Ovary (tissue), 9 donors: ENCODE results near the gene RIMS1. TPM values are rescaled to one million over a fixed set of nuclear protein-coding genes. Genes with fewer than 3 reads are reported as not detected.

Experiments
- DNase-seq, 5 donors: peaks; one replicate each; pipeline ENCODE4 v3.0.0-alpha.2; 2019 to 2020
- H3K27ac ChIP-seq, 2 donors: fragments of 200-600 bp; one replicate each; pipeline versions ENCODE4 v1.5.1 to v1.8.0; 2019 to 2022
- H3K27me3 ChIP-seq: fragments of 200-600 bp; one replicate; pipeline ENCODE4 v1.8.0; 2022
- H3K36me3 ChIP-seq: fragments of 200-600 bp; sonication (generic); one replicate; pipeline ENCODE4 v1.5.1; 2019
- H3K4me1 ChIP-seq: one replicate; pipeline ENCODE4 v1.8.1; 2013; ENCODE audit warnings: mild to moderate bottlenecking, moderate library complexity; ENCODE audit not compliant: insufficient read depth
- H3K4me3 ChIP-seq: fragments of 200-600 bp; sonication (generic); one replicate; pipeline ENCODE4 v1.5.1; 2017
- H3K9me3 ChIP-seq, 2 donors: fragments of 200-600 bp in 1 of 2; sonication (generic) in 1 of 2; one replicate each; pipeline versions ENCODE4 v1.5.1 to v1.8.1; 2013 to 2019; ENCODE audit warnings: mild to moderate bottlenecking in 1 of 2, moderate library complexity in 1 of 2
- EP300 ChIP-seq: sonication (generic); formaldehyde crosslinking; IDR thresholded peaks from one replicate; pipeline ENCODE4 v1.6.1; 2017; ENCODE audit warnings: antibody characterized with exemption
- POLR2A ChIP-seq: fragments of 450-650 bp; IDR thresholded peaks from one replicate; pipeline ENCODE4 v1.6.1; 2017; ENCODE audit warnings: antibody characterized with exemption, mild to moderate bottlenecking, moderate library complexity
- WGBS, 3 donors: extraction: QIAGEN DNeasy Blood & Tissue Kit in 1 of 3; methylation state at CpG; one replicate each; pipeline versions ENCODE4 v1.1.5 to v1.1.7; 2013 to 2017; 5-methylcytosine and 5-hydroxymethylcytosine counted together
- intact Hi-C, 4 donors: fragments of 100-400 bp; cut with DNase I; formaldehyde crosslinking; loops; one replicate each; pipeline versions ENCODE4 v1.11.0 to v1.15.1; 2022 to 2023
- polyA plus RNA-seq, 2 donors: library from polyadenylated mRNA; stranded (reverse); fragments of 200-250 nt in 1 of 2; fragments of 350-450 nt in 1 of 2; fragmentation: Illumina TruSeq in 1 of 2; extraction: RNeasy Lipid Tissue Mini Kit (QIAGEN cat#74804) in 1 of 2; gene quantifications; one replicate each; pipeline ENCODE4 v1.2.3, GENCODE V29; 2013 to 2014
- total RNA-seq, 7 donors: library from RNA; depleted of rRNA in 2 of 7; stranded (reverse); fragments of >200 nt in 2 of 7; fragmentation: NEBNext Ultra II Directional in 3 of 7; extraction: Animal tissue kit (Norgen Biotek cat#: 25700) in 3 of 7; gene quantifications; one replicate each; pipeline versions ENCODE4 v1.1.0 to v1.2.4, GENCODE V29; 2016 to 2023
- TF ChIP-seq, protein P1 (sequence below), 3 donors: fragments of 450-650 bp in 2 of 3; fragments of 200-600 bp in 1 of 3; IDR thresholded peaks; one replicate each; pipeline versions ENCODE4 v1.5.1 to v1.8.0; 2016 to 2022; ENCODE audit warnings: antibody characterized with exemption in 3 of 3, mild to moderate bottlenecking in 1 of 3
- donor health status: DM: no; HTN: no; CAD: no; lungs with moderate emphysema.
- donor health status: DM: no; HTN: no; CAD: no.
- donor health status: Bipolar disorder and iron deficiency.
- donor health status: DM: yes; HTN: yes; CAD: no.
- donor health status: DM: no; HTN: no; CAD: no.
- donor health status: DM: yes; HTN: yes; CAD: no.

Gene RIMS1
- total and polyA plus RNA-seq, 9 donors = 0.20 to 1.3 (median 0.33) TPM; not detected in 1

DNA sequence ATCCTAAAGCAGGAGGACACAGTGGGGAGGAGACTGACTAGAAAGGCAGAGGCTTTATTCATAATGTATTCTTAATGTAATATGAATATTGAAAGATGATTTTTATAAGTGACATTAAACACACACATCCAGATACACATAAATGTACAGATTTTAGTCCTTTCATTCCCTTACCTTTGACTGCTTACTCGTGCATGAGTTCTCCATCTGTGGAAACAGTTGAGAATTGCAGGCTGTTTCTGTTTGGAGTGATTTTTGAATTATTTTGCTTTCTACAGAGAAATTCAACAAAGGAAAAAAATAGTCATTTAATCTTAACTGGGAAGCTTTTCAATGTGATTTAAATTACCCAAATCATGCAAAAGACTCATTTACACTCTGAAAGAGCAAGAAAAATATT, 136.5 kb downstream of the RIMS1 start:
- no peaks in the 10 kb centered on the region for H3K36me3 ChIP-seq
- DNase-seq = no peak
- no peaks in the 10 kb centered on the region for H3K9me3 ChIP-seq
- no peak overlapping the region for H3K4me3 ChIP-seq
- H3K27ac ChIP-seq = no peak overlapping the region
- 4 to 9% (median 7%) methylated on average over 1 of the region's 1 CpG for WGBS, 3 donors
- H3K27me3 ChIP-seq = no peaks in the 10 kb centered on the region
- TF ChIP-seq POLR2A = no peak
- TF ChIP-seq, protein P1, sequence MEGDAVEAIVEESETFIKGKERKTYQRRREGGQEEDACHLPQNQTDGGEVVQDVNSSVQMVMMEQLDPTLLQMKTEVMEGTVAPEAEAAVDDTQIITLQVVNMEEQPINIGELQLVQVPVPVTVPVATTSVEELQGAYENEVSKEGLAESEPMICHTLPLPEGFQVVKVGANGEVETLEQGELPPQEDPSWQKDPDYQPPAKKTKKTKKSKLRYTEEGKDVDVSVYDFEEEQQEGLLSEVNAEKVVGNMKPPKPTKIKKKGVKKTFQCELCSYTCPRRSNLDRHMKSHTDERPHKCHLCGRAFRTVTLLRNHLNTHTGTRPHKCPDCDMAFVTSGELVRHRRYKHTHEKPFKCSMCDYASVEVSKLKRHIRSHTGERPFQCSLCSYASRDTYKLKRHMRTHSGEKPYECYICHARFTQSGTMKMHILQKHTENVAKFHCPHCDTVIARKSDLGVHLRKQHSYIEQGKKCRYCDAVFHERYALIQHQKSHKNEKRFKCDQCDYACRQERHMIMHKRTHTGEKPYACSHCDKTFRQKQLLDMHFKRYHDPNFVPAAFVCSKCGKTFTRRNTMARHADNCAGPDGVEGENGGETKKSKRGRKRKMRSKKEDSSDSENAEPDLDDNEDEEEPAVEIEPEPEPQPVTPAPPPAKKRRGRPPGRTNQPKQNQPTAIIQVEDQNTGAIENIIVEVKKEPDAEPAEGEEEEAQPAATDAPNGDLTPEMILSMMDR (IDR thresholded peaks at IDR 0.05) = no peak
- no peak for TF ChIP-seq EP300
- no peaks in the 10 kb centered on the region for H3K4me1 ChIP-seq
- intact Hi-C loops = no loop called here

DNA sequence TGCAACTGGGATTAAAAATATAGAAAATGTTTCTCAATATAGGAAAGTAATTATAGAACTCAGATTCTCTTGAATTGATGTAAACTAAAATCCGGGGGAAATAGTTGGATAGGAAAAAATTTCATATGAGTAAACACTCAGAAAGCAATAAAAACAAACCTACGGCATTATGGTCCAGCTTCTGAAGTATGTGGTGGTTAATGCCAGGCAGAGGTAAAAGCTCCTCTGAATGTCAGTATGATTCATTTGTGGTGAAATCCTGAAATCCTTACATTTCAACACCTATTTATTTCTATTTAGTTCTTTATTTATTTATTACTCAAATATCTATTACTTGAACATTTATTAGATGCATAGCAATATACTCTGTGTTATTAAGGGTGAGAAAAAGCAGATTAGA, 145.1 kb downstream of the RIMS1 start:
- Histone ChIP-seq H3K9me3 (no peaks in the 10 kb centered on the region), H3K4me1 (no peaks in the 10 kb centered on the region), H3K36me3 (no peaks in the 10 kb centered on the region), H3K27ac (no peak overlapping the region), H3K4me3 (no peak overlapping the region), H3K27me3 (no peaks in the 10 kb centered on the region)
- TF ChIP-seq, protein P1 (IDR thresholded peaks at IDR 0.05) = no peak
- TF ChIP-seq POLR2A (no peak), EP300 (no peak)
- intact Hi-C loops = no loop called here
- 50 to 56% (median 54%) methylated on average over 2 of the region's 2 CpGs for WGBS, 3 donors
- DNase-seq = no peak

DNA sequence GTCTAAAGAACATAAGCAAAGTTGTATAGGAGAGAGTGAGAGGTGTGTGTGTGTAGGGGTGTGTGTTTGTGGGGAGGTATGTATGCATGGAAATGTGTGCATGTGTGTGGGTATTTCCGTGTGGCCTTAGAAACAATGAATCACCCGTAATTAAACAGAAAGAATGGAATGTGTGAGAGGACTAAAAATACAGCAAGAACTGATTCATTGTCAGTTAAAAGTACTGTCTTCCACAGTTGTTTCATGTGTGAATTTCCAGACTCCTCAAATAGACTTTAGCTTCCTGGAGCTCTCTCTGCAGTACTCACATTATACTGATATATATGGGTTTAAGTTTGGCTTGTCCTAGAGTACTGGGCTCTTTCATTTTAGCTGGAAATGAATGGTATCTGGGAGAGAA, 145.7 kb downstream of the RIMS1 start:
- H3K4me1 ChIP-seq = no peaks in the 10 kb centered on the region
- no peaks in the 10 kb centered on the region for H3K36me3 ChIP-seq
- no peak overlapping the region for H3K27ac ChIP-seq
- H3K27me3 ChIP-seq = no peaks in the 10 kb centered on the region
- no peak overlapping the region for H3K4me3 ChIP-seq
- H3K9me3 ChIP-seq = no peaks in the 10 kb centered on the region
- intact Hi-C loops = no loop called here
- TF ChIP-seq, protein P1 (IDR thresholded peaks at IDR 0.05) = no peak
- TF ChIP-seq POLR2A (no peak), EP300 (no peak)
- no peak for DNase-seq
- WGBS, 3 donors = 16 to 26% (median 24%) methylated on average over 2 of the region's 2 CpGs

DNA sequence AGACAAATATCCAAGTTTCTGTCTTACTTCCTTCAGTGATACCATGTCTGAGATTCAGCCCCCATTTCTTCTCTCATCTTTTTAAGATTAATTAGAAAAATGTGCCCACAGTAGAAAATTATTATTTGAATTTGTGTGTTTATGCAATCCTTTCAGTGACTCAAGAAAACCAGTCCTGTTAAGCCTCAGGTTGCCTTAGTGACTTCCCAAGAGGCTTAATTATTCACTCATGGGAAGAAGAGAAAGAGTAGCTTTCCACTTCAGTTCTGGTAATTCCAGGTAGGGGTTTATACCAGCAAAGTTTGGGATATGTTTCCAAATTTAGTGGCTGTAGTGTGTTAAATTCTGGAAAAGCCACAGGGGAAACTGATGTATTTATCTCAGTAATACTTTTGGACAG, 149.1 kb downstream of the RIMS1 start:
- no peaks in the 10 kb centered on the region for H3K9me3 ChIP-seq
- no peaks in the 10 kb centered on the region for H3K27me3 ChIP-seq
- no peaks in the 10 kb centered on the region for H3K4me1 ChIP-seq
- intact Hi-C loops = no loop called here
- no peak overlapping the region for H3K27ac ChIP-seq
- no peak overlapping the region for H3K4me3 ChIP-seq
- DNase-seq = no peak
- TF ChIP-seq POLR2A (no peak), EP300 (no peak)
- TF ChIP-seq, protein P1 (IDR thresholded peaks at IDR 0.05) = no peak
- H3K36me3 ChIP-seq = no peaks in the 10 kb centered on the region

DNA sequence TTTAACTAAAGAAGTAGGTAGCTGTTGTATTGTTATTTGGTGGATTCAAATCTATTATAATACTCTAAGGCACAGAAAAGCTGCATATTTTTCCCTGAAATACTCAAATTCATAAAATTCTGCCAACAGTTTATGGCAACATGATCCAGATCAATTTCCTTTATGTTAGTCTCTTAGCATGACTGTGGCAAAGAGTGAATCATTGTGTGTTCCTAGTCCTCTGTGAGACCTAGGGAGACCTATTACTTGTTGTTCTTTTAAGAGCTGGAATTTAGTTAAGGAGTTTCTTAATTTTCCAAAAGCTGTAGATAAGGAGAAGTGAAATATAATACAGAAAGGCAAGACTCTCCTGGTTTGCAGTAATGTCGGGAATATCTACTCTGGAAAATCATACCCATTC, 149.6 kb downstream of the RIMS1 start:
- WGBS, 3 donors = 50 to 68% (median 63%) methylated on average over 1 of the region's 1 CpG
- Histone ChIP-seq H3K27ac (no peak overlapping the region), H3K27me3 (no peaks in the 10 kb centered on the region), H3K9me3 (no peaks in the 10 kb centered on the region), H3K36me3 (no peaks in the 10 kb centered on the region), H3K4me3 (no peak overlapping the region), H3K4me1 (no peaks in the 10 kb centered on the region)
- DNase-seq = no peak
- intact Hi-C loops = no loop called here
- TF ChIP-seq, protein P1 (IDR thresholded peaks at IDR 0.05) = no peak
- no peak for TF ChIP-seq POLR2A
- no peak for TF ChIP-seq EP300
